ENCODE data around the gene GPRIN3. TPM values are rescaled to one million over a fixed set of nuclear protein-coding genes. Genes with fewer than 3 reads are reported as not detected.

Gene GPRIN3
- total and polyA plus RNA-seq, 2 of the 13 experiments (the other 11 are each of a cell fraction or from before 2014, with no cell fraction given): not detected

GRCh38 chr4:89301902-89302301 lies 5.7 kb downstream of the GPRIN3 start (continued):
- TF ChIP-seq GATA4 (IDR thresholded peaks at IDR 0.05; ENCODE audit: borderline replicate concordance, low read depth) (no peak), SNAPC5 (CRISPR knock-in tag; IDR thresholded peaks at IDR 0.05; ENCODE audit: borderline replicate concordance) (no peak)

GRCh38 chr4:89301003-89301402 lies 6.6 kb downstream of the GPRIN3 start:
- intact Hi-C loops (cut with micrococcal nuclease; ENCODE audit: unreplicated experiment): no loop called here
- Histone ChIP-seq H2AFZ (ENCODE audit: low read length) (no peak overlapping the region), H3K9ac (ENCODE audit: insufficient read depth, low read depth, low read length) (no peak overlapping the region), H3K4me2 (ENCODE audit: low read depth, low read length) (no peak overlapping the region), H3K27me3 (ENCODE audit: control insufficient read depth in 1 of 2, insufficient read depth in 2 of 2, low read length in 2 of 2) (0 out of 5 replicates have a peak, but pooled peaks cover 0 to 3% of the 10 kb centered on the region in 2 experiments), H3K4me3 (replicated peaks in 1 of 3; ENCODE audit: insufficient read depth in 1 of 3, low read depth in 2 of 3, low read length in 3 of 3) (no peak overlapping the region), H4K20me1 (ENCODE audit: insufficient read depth, low read length) (no peaks in the 10 kb centered on the region), H3K4me1 (ENCODE audit: insufficient read depth, low read length) (0 out of 2 replicates have a peak, but pooled peaks cover 7% of the 10 kb centered on the region), H3K79me2 (ENCODE audit: insufficient read depth, low read length) (no peaks in the 10 kb centered on the region), H3K27ac (ENCODE audit: extremely low read length, insufficient read depth, low read length) (no peak overlapping the region), H3K36me3 (replicated peaks in 1 of 2; ENCODE audit: control insufficient read depth in 1 of 2, insufficient read depth in 2 of 2, low read length in 2 of 2) (no peaks in the 10 kb centered on the region), H3K9me3 (ENCODE audit: low read length) (no peaks in the 10 kb centered on the region)
- DNase-seq (ENCODE audit: low spot score) (no peak), ATAC-seq (no peak), FAIRE-seq (no peak)
- no TSS peak for BruUV-seq (replicated peaks)
- in situ Hi-C loops (cut with HindIII; ENCODE audit: extremely low pct_ligation_motif_present, low pct_unique_long_range_greater_than_20kb): no loop called here
- ChIA-PET POLR2A (no interaction called here), CTCF (ENCODE audit: low intra/inter-chr PET ratio, low total read pairs) (no interaction called here)
- 25% methylated on average over 1 of the region's 1 CpG for WGBS (ENCODE audit: low lambda C conversion rate)
- TF ChIP-seq ATRX (CRISPR knock-in tag; IDR thresholded peaks at IDR 0.05; ENCODE audit: borderline replicate concordance) (no peak), ZNF33B (CRISPR knock-in tag; IDR thresholded peaks at IDR 0.05) (no peak), UBTF (CRISPR knock-in tag; IDR thresholded peaks at IDR 0.05) (no peak), SP5 (CRISPR knock-in tag; IDR thresholded peaks at IDR 0.05; ENCODE audit: borderline replicate concordance, low read depth) (no peak), NR3C1 (CRISPR knock-in tag; IDR thresholded peaks at IDR 0.05) (no peak), ZNF839 (CRISPR knock-in tag; IDR thresholded peaks at IDR 0.05; ENCODE audit: borderline replicate concordance) (no peak), PCBP1 (IDR thresholded peaks at IDR 0.05; ENCODE audit: borderline replicate concordance, low read depth, low read length) (no peak), ZNF510 (CRISPR knock-in tag; IDR thresholded peaks at IDR 0.05; ENCODE audit: low read depth) (no peak), HOXA7 (CRISPR knock-in tag; IDR thresholded peaks at IDR 0.05) (no peak), E2F2 (CRISPR knock-in tag; IDR thresholded peaks at IDR 0.05; ENCODE audit: borderline replicate concordance) (no peak), IRF1 (CRISPR knock-in tag; IDR thresholded peaks at IDR 0.05; ENCODE audit: low read depth) (no peak)

Measured in HepG2 (cell line).